Osteoblast (primary cell): ENCODE results near the gene TMPRSS3. TPM values are rescaled to one million over a fixed set of nuclear protein-coding genes. Genes with fewer than 3 reads are reported as not detected.

ENCODE experiments used
- DNase-seq: peaks from one replicate; pipeline ENCODE4 v3.0.0; 2011; ENCODE audit warnings: low spot score, mixed read lengths; ENCODE audit not compliant: insufficient read length; ENCODE audit errors: missing footprints
- H2AFZ ChIP-seq: 2 replicates; pipeline ENCODE4 v1.6.0; 2011; ENCODE audit warnings: mild to moderate bottlenecking, low read length
- H3K27ac ChIP-seq: 2 replicates; pipeline ENCODE4 v1.5.1; 2011; ENCODE audit warnings: mild to moderate bottlenecking, low read depth, low read length, moderate library complexity
- H3K27me3 ChIP-seq: 2 replicates; pipeline ENCODE4 v1.6.0; 2012; ENCODE audit warnings: mild to moderate bottlenecking, control low read depth, inconsistent platforms, low read length, moderate library complexity; ENCODE audit not compliant: insufficient read depth
- H3K36me3 ChIP-seq: 2 replicates; pipeline ENCODE4 v1.5.1; 2011; ENCODE audit warnings: mild to moderate bottlenecking, low read length, control low read depth, moderate library complexity; ENCODE audit not compliant: insufficient read depth
- H3K4me1 ChIP-seq: 2 replicates; pipeline ENCODE4 v1.5.1; 2011; ENCODE audit warnings: mild to moderate bottlenecking, low read length, control low read depth, moderate library complexity; ENCODE audit not compliant: insufficient read depth
- H3K4me2 ChIP-seq: 2 replicates; pipeline ENCODE4 v1.6.0; 2011; ENCODE audit warnings: mild to moderate bottlenecking, low read length; ENCODE audit not compliant: insufficient read depth
- H3K4me3 ChIP-seq: fragments of 200-600 bp; sonication (generic); 3 replicates; pipeline ENCODE4 v1.5.1; 2012; ENCODE audit warnings: mild to moderate bottlenecking, low read length, inconsistent platforms; ENCODE audit not compliant: insufficient read depth
- H3K79me2 ChIP-seq: 2 replicates; pipeline ENCODE4 v1.6.0; 2012; ENCODE audit warnings: mild to moderate bottlenecking, low read length, control low read depth, inconsistent platforms; ENCODE audit not compliant: insufficient read depth
- H3K9me3 ChIP-seq: 2 replicates; pipeline ENCODE4 v1.5.1; 2011; ENCODE audit warnings: low read depth, low read length, control low read depth
- H4K20me1 ChIP-seq: 2 replicates; pipeline ENCODE4 v1.6.0; 2012; ENCODE audit warnings: mild to moderate bottlenecking, low read length, control low read depth; ENCODE audit not compliant: insufficient read depth
- total RNA-seq: library from RNA; depleted of rRNA; stranded (reverse); fragments of >200 nt; gene quantifications from 2 replicates; pipeline ENCODE4 v1.2.3, GENCODE V29; 2012
- TF ChIP-seq, protein P1 (sequence below): IDR thresholded peaks from 2 replicates; pipeline ENCODE4 v1.5.1; 2011; ENCODE audit warnings: mild to moderate bottlenecking, low read depth, low read length, moderate library complexity; ENCODE audit errors: extremely low read depth

Gene TMPRSS3
- total RNA-seq, 1 donor = not detected

DNA sequence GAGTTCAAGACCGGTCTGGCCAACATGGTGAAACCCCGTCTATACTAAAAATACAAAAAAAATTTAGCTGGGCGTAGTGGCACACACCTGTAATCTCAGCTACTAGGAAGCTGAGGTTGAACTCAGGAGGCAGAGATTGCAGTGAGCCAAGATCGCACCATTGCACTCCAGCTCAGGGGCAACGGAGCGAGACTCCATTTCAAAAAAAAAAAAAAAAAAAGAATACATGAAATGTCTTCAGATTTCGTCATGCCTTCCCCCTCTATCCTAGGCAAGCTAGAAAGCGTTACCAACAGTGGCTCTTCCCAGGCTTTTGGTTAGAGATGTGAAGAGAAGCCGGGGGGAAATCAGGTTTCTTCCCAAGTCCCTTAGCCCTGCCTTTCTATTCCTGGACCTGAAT, 33.2 kb downstream of the TMPRSS3 start:
- no peak overlapping the region for H3K4me2 ChIP-seq
- H3K27me3 ChIP-seq = no peaks in the 10 kb centered on the region
- no peak overlapping the region for H3K27ac ChIP-seq
- TF ChIP-seq, protein P1, sequence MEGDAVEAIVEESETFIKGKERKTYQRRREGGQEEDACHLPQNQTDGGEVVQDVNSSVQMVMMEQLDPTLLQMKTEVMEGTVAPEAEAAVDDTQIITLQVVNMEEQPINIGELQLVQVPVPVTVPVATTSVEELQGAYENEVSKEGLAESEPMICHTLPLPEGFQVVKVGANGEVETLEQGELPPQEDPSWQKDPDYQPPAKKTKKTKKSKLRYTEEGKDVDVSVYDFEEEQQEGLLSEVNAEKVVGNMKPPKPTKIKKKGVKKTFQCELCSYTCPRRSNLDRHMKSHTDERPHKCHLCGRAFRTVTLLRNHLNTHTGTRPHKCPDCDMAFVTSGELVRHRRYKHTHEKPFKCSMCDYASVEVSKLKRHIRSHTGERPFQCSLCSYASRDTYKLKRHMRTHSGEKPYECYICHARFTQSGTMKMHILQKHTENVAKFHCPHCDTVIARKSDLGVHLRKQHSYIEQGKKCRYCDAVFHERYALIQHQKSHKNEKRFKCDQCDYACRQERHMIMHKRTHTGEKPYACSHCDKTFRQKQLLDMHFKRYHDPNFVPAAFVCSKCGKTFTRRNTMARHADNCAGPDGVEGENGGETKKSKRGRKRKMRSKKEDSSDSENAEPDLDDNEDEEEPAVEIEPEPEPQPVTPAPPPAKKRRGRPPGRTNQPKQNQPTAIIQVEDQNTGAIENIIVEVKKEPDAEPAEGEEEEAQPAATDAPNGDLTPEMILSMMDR = no peak
- H2AFZ ChIP-seq = no peak overlapping the region
- DNase-seq = no peak
- H3K79me2 ChIP-seq = no peaks in the 10 kb centered on the region
- no peak overlapping the region for H3K4me3 ChIP-seq
- H4K20me1 ChIP-seq = no peaks in the 10 kb centered on the region
- no peaks in the 10 kb centered on the region for H3K9me3 ChIP-seq
- H3K4me1 ChIP-seq = no peaks in the 10 kb centered on the region
- H3K36me3 ChIP-seq = no peaks in the 10 kb centered on the region

DNA sequence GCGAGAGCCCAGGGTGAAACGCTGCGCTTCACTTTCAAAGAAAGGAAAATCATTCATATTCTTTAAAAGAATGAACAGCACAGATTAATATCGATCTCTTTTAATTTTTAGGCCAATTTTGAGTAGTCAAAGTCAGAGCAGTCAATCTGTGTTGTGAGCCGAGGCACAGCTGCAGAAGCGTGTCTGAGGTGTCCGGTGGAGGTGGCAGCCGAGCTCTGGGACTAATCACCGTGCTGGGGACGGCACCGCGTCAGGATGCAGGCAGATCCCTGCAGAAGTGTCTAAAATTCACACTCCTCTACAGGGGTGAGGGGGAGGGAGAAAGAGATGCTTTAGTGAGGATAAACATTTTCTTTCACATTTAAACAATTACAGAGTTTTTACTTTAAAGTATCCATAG, 33.7 kb downstream of the TMPRSS3 start:
- H3K9me3 ChIP-seq = no peaks in the 10 kb centered on the region
- H3K4me1 ChIP-seq = no peaks in the 10 kb centered on the region
- no peaks in the 10 kb centered on the region for H3K36me3 ChIP-seq
- H3K27me3 ChIP-seq = no peaks in the 10 kb centered on the region
- no peak overlapping the region for H2AFZ ChIP-seq
- no peak overlapping the region for H3K4me2 ChIP-seq
- H3K79me2 ChIP-seq = no peaks in the 10 kb centered on the region
- no peaks in the 10 kb centered on the region for H4K20me1 ChIP-seq
- DNase-seq = no peak
- H3K27ac ChIP-seq = no peak overlapping the region
- TF ChIP-seq, protein P1 = no peak
- no peak overlapping the region for H3K4me3 ChIP-seq

DNA sequence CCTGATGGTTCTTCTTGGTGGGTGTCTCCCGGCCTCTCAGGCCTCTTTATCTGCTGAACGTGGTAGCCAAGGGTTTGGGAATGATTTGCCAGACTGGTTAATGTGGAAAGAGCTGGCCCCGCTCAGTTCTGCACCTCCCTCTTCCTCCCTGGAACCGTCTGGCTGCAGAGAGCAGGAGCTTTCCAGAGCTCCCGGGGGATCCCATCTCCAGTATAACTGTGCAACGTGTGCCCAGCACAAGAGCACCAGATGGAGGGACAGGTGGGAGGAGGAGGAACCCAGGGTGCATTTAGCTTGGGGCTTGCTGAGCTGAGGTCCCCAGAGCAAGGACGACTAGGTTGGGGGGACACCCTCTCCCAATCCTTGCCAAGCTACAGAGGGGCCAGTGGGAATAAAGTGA, 34.6 kb downstream of the TMPRSS3 start:
- DNase-seq = no peak
- Histone ChIP-seq H3K27me3 (no peaks in the 10 kb centered on the region), H3K9me3 (no peaks in the 10 kb centered on the region), H4K20me1 (no peaks in the 10 kb centered on the region), H3K27ac (no peak overlapping the region), H3K36me3 (no peaks in the 10 kb centered on the region), H2AFZ (no peak overlapping the region), H3K4me2 (no peak overlapping the region), H3K4me1 (no peaks in the 10 kb centered on the region), H3K4me3 (no peak overlapping the region), H3K79me2 (no peaks in the 10 kb centered on the region)
- TF ChIP-seq, protein P1 = no peak

DNA sequence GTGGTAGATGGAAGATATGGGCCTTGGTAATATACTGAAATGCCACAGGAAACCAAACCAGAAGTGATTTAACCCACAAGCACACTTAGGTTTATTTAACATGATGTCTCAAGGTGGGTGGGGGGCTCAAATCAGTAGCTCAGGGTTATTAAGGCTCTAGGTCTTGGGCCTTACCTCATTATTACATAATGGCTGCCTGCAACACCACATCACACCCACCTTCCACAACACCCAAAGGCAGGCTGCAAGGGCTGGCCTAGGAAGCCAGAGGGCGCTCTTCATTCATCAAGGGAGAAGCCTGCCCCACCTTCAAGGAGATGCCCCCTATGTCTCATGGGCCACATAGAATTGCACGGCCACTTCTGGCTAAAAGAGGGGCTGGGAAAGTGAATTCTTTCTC, 35.5 kb downstream of the TMPRSS3 start:
- no peaks in the 10 kb centered on the region for H3K9me3 ChIP-seq
- no peak overlapping the region for H3K4me3 ChIP-seq
- no peaks in the 10 kb centered on the region for H4K20me1 ChIP-seq
- no peak overlapping the region for H3K27ac ChIP-seq
- no peak overlapping the region for H2AFZ ChIP-seq
- DNase-seq = no peak
- no peaks in the 10 kb centered on the region for H3K27me3 ChIP-seq
- H3K79me2 ChIP-seq = no peaks in the 10 kb centered on the region
- TF ChIP-seq, protein P1 = no peak
- no peaks in the 10 kb centered on the region for H3K36me3 ChIP-seq
- H3K4me1 ChIP-seq = no peaks in the 10 kb centered on the region
- H3K4me2 ChIP-seq = no peak overlapping the region
